NCI-H1417 (cell line): ENCODE measurements around the gene LMBR1.

Experiments used
- DNase-seq, 3 experiments: peaks; one replicate each; lab custom pipeline; 2025; lab: John Stamatoyannopoulos, UW

Gene LMBR1

GRCh38 chr7:156795415-156795814, 97.6 kb downstream of the LMBR1 start:
- DNase-seq, result no peak

- DNase-seq, result no peak
Observed at GRCh38 chr7:156793334-156793733, 99.6 kb downstream of the LMBR1 start.

GRCh38 chr7:156792611-156793010, 100.4 kb downstream of the LMBR1 start:
- DNase-seq, result no peak

- DNase-seq, result no peak
Observed at GRCh38 chr7:156791241-156791640, 101.7 kb downstream of the LMBR1 start.

GRCh38 chr7:156790264-156790663, 102.7 kb downstream of the LMBR1 start:
- no peak for DNase-seq

- no peak for DNase-seq
Observed at GRCh38 chr7:156785998-156786543, 106.9 kb downstream of the LMBR1 start.

GRCh38 chr7:156783864-156784263, 109.1 kb downstream of the LMBR1 start:
- no peak for DNase-seq

- no peak for DNase-seq
Observed at GRCh38 chr7:156781972-156782371, 111.0 kb downstream of the LMBR1 start.

GRCh38 chr7:156780724-156781455, 112.1 kb downstream of the LMBR1 start:
- DNase-seq, result no peak

GRCh38 chr7:156778668-156779067, 114.3 kb downstream of the LMBR1 start:
- DNase-seq, result peak in 1 of 3 experiments; percentile 57

- no peak for DNase-seq
Observed at GRCh38 chr7:156778201-156778600, 114.8 kb downstream of the LMBR1 start.

GRCh38 chr7:156777364-156778069, 115.5 kb downstream of the LMBR1 start:
- no peak for DNase-seq

GRCh38 chr7:156776527-156776926, 116.5 kb downstream of the LMBR1 start:
- DNase-seq, result no peak

- DNase-seq, result no peak
Observed at GRCh38 chr7:156773966-156774365, 119.0 kb downstream of the LMBR1 start.

GRCh38 chr7:156772725-156773124, 120.3 kb downstream of the LMBR1 start:
- no peak for DNase-seq

GRCh38 chr7:156768698-156769472, 124.1 kb downstream of the LMBR1 start:
- peak in 1 of 3 experiments; percentile 12 for DNase-seq

GRCh38 chr7:156766666-156767065, 126.3 kb downstream of the LMBR1 start:
- no peak for DNase-seq

GRCh38 chr7:156765901-156766656, 126.9 kb downstream of the LMBR1 start:
- no peak for DNase-seq

- DNase-seq, result no peak
Observed at GRCh38 chr7:156764766-156765165, 128.2 kb downstream of the LMBR1 start.

GRCh38 chr7:156764016-156764669, 128.8 kb downstream of the LMBR1 start:
- peak; percentile 40 to 92 (median 72) for DNase-seq

- no peak for DNase-seq
Observed at GRCh38 chr7:156759579-156760202, 133.3 kb downstream of the LMBR1 start.
